NB4 (cell line): ENCODE measurements around the gene BRSK1.
A peak's percentile ranks its signal among the peaks of the same experiment; 100 is the strongest.

Source experiments
- DNase-seq: peaks from one replicate; pipeline ENCODE4 v3.0.0; 2010; ENCODE audit warnings: low read depth
- H3K4me3 ChIP-seq: one replicate; pipeline ENCODE4 v1.5.1; 2011; ENCODE audit warnings: mild to moderate bottlenecking, low read depth, low read length, moderate library complexity
- MYC ChIP-seq: IDR thresholded peaks from 2 replicates; pipeline ENCODE4 v1.6.1; 2011; ENCODE audit warnings: low read depth, low read length
- POLR2A ChIP-seq: IDR thresholded peaks from 2 replicates; pipeline ENCODE4 v1.6.1; 2011; ENCODE audit warnings: mild to moderate bottlenecking; ENCODE audit not compliant: insufficient read length; ENCODE audit errors: extremely low read depth
- TF ChIP-seq, protein P1 (sequence below): IDR thresholded peaks from 2 replicates; pipeline ENCODE4 v1.6.1; 2011; ENCODE audit warnings: low read depth, low read length
- TF ChIP-seq, protein P2 (sequence below): IDR thresholded peaks from one replicate; pipeline ENCODE4 v1.5.1; 2012; ENCODE audit warnings: low read depth, low read length

BRSK1 gene

DNA sequence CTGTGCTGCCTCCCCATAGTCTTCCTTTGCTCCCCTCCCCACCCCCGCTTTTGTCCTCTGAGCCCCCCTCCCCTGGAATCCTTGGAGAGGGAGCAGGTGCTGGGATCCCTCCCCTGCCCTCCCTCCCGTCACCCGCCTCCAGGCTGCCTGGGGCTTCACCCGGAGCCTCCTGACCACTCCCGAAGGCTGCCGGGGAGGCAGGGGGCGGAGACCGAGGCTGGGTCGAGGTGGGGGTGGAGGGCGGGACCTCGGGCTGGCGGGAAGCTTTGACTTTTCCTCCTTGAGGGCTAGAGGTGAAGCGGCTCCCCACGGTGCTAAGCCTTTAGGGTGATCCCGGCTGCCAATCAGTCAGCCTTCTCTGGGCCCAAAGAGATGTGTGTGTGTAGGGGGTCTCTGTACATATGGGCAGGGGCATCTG lies 57.4 kb downstream of the BRSK1 start:
- H3K4me3 ChIP-seq, result peak overlapping the region; percentile 16
- TF ChIP-seq, protein P1, sequence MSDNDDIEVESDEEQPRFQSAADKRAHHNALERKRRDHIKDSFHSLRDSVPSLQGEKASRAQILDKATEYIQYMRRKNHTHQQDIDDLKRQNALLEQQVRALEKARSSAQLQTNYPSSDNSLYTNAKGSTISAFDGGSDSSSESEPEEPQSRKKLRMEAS, result no peak
- DNase-seq, result peak; percentile 45

DNA sequence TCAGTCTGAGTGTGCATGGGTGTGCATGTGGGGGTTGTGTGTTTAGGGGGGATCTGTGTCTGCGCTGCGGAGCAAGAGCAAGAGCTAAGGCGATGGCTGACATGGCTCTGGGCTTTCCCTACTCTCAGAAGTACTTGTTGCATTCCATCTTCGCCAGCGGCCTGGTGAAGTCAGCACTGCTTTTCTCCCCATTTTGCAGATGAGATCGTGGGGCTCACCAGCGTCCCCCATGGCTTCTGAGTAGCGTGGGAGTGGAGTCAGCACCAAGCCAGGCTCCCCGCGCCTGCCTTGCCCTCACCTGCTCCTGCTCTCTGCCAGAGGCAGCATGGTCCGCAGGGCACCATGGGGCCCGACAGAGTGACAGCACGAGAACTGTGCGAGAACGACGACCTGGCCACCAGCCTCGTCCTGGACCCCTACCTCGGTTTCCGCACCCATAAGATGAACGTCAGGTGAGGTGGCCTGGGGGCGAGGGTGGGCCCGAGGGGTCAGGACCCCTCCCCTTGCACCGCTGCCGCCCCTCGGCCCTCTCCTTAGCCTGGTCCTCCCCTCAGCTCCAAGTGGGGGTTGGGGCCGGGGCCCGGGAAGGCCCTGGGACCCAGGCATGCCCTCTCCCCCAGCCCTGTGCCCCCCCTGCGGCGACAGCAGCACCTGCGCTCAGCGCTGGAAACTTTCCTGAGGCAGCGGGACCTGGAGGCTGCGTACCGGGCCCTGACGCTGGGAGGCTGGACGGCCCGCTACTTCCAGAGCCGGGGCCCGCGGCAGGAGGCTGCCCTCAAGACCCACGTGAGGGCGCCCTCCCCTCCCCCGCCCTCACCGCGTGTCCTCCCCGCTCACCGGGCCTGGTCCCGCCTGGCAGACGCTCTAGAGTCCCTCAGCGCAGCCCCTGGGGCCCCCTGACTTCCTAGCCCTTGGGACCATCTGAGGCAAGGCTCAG lies 58.1 kb downstream of the BRSK1 start:
- DNase-seq, result no peak
- no peak overlapping the region for H3K4me3 ChIP-seq
- TF ChIP-seq, protein P2, sequence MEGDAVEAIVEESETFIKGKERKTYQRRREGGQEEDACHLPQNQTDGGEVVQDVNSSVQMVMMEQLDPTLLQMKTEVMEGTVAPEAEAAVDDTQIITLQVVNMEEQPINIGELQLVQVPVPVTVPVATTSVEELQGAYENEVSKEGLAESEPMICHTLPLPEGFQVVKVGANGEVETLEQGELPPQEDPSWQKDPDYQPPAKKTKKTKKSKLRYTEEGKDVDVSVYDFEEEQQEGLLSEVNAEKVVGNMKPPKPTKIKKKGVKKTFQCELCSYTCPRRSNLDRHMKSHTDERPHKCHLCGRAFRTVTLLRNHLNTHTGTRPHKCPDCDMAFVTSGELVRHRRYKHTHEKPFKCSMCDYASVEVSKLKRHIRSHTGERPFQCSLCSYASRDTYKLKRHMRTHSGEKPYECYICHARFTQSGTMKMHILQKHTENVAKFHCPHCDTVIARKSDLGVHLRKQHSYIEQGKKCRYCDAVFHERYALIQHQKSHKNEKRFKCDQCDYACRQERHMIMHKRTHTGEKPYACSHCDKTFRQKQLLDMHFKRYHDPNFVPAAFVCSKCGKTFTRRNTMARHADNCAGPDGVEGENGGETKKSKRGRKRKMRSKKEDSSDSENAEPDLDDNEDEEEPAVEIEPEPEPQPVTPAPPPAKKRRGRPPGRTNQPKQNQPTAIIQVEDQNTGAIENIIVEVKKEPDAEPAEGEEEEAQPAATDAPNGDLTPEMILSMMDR, result no peak
- no peak for TF ChIP-seq MYC

DNA sequence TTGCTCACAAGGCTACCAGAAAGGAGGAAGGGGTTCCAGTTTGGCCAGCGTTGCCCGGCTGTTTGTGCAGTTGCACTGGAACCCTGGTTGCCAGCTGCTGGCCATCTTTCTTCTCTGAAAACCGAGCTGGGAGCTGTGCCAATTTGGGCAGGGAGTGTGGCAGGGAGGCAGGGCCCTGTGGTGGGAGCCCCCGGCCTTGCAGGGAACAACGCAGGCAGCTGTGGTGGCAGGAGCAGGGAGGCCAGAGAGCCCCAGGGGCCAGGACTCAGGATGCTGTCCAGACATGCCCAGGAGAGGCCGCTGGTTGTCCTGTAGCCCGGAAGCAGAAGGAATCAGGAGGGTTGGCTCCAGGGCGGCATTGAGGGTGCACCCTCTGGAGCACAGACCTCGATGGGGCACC lies 60.6 kb downstream of the BRSK1 start:
- DNase-seq, result no peak
- TF ChIP-seq, protein P1, result no peak
- TF ChIP-seq POLR2A (no peak), MYC (no peak)
- TF ChIP-seq, protein P2, result no peak
- H3K4me3 ChIP-seq, result no peak overlapping the region

DNA sequence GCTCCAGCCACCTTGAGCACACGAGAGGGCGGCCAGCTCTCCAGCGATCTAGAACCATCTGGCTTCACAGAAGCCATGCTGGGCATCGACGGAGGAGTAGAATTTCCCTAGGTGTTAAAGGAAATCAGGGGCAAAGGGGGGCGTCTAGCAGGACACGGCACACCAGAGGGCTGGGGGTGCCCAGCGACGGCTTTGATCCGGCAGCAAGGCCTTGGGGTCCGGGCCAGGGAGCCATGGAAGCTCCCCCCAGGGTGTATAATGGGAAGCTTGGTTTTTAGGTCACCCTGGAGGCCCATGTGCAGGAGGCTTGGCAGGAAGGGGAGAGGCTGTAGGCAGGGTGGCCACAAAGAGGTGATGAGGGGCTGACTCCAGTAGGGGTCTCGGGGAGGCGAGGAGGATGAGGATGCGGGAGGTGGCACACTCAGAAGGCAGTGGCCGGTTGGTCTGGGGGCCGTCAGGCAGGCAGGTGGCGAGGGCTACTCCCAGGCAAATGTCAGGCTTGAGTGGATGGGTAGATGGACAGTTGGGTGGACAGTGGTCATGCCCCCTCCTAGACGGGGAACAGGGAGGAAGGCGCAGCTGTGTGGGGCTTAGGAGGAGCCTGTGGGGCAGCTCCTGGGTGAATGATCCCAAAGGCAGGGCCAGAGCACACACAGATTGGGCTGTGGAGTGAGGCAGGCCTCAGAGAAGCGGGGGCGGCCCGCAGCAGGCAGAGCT lies 61.5 kb downstream of the BRSK1 start:
- DNase-seq, result no peak
- H3K4me3 ChIP-seq, result no peak overlapping the region
- no peak for TF ChIP-seq MYC
- TF ChIP-seq, protein P1, result no peak
- TF ChIP-seq, protein P2, result no peak
- no peak for TF ChIP-seq POLR2A

DNA sequence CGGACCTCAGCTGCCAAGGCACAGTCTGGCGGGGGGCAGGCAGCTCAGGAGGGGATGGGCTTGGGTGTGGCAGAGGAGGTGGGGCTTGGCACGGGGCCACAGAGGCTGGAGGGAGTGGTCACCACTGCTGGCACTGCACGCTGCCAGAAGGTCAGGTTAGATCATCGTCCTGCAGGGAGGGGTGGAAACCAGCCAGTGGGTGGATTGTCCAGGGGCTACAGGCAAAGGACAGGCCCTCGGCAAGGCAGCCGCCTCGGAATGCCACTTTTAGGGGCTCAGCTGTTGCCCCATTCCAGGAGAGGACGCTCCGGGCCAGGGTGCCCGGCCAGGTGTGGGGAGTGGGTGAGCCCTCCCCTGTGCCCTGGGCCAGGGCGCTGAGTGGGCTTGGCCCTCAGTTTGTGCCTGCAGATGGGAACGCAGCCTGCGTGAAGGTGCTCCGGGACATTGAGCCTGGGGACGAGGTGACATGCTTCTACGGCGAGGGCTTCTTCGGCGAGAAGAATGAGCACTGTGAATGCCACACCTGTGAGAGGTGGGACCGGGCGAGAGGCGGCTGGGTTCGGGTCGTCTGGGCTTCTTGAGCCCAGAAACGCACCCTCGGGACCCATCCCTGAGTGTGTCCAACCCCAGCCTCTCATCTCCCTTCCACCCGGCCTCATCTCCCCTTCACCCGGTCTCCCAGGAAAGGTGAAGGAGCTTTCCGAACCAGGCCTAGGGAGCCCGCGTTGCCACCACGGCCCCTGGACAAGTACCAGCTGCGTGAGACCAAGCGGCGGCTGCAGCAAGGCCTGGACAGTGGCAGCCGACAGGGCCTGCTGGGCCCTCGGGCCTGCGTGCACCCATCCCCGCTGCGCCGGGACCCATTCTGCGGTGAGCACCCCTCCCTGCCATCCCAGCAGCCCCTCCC lies 62.3 kb downstream of the BRSK1 start:
- no peak for DNase-seq
- no peak overlapping the region for H3K4me3 ChIP-seq
- TF ChIP-seq POLR2A, result no peak
- TF ChIP-seq, protein P1, result no peak
- no peak for TF ChIP-seq MYC
- TF ChIP-seq, protein P2, result no peak
